DMS79 (cell line): Measurements from ENCODE around the gene ASB15.

Experiments used
- DNase-seq: peaks from one replicate; lab custom pipeline; 2025; lab: John Stamatoyannopoulos, UW

The ASB15 gene

GRCh38 chr7:123635551-123636359 lies 34.1 kb downstream of the ASB15 start:
- no peak for DNase-seq

- no peak for DNase-seq
Measured at GRCh38 chr7:123637203-123637602, 35.6 kb downstream of the ASB15 start.

DNA sequence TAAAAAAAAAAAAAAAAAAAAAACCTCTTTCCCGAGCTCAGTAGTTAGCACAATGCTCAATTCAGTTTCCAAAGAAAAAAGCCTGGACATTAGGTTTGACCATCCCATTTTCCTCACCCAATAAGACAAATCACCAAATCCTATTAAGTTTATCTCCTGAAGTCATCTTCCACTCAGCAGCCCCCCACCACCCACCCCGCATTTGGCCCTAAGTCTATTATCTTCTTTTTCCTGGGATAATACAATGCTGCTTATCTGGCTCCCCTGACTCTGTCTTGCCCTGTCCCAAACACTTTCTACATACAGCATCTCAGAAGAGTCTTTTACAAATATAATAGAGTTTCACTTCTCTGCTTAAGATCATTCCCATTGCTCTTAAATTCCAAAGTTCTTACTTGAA lies 36.3 kb downstream of the ASB15 start:
- DNase-seq: no peak

DNA sequence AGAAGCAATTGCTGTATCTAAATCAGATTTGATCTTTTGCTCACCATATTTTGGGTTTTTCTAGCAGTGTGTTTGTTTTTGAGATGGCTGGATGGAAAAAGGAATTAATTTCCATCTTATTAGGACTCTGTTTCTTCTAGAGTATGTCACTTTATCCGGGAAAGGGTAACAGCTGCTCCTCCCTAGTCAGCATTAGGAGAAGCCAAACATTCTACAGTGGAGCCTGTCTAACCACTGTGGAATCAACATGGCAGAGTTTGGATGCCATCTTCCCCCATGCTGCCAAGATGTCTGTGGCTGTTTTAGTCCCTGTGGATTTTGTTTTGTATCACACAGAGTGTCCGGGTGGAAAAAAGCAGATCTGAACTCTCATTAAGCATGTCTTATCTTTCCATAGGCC lies 38.0 kb downstream of the ASB15 start:
- no peak for DNase-seq

- DNase-seq: no peak
Measured at GRCh38 chr7:123640583-123640982, 39.0 kb downstream of the ASB15 start.

GRCh38 chr7:123641901-123642300 lies 40.3 kb downstream of the ASB15 start:
- no peak for DNase-seq

DNA sequence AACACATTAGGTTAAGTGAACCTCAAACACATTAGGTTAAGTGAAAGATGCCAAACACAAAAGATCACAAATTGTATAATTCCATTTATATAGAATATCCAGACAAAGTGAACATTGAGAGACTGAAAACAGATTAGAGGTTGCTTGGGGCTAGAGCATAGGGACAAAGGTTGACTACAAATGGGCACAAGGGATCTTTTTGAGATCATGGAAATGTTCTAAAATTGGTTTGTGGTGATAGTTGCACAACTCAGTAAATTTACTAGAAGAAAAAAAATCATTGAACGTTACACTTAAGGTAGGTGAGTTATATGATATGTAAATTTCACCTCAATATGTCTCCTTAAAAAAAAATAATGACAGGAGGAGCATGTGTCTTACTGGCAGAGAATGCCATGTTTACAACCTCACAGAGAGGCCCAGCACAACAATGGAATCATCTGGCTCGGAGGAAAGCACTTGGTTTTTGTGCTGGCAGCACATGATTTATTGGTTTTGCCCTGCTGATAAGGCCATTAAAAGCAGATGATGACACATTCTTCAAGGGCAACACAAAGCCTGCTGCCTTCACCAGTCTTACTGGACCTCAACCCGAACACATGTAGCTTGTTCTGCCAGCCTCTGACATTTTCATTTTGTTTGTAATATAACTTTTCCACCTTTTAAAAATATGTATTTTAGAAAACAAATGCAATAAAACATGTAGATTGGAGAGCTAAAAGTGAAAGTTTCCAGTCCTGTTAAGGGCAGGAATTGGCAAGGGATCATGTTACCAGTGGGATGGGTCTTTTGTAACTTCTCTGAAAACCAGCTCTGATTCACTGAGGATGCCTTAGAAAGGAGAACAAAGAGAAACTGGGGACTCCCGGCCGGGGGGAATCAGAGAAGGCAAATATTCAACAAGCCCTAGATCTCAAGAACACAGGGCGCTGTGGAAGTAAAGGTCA lies 42.1 kb downstream of the ASB15 start:
- DNase-seq: no peak

- DNase-seq: no peak
Measured at GRCh38 chr7:123645516-123645915, 43.9 kb downstream of the ASB15 start.

- DNase-seq: no peak
Measured at GRCh38 chr7:123647106-123647730, 45.6 kb downstream of the ASB15 start.

- no peak for DNase-seq
Measured at GRCh38 chr7:123649964-123650363, 48.3 kb downstream of the ASB15 start.

- DNase-seq: no peak
Measured at GRCh38 chr7:123650595-123650994, 49.0 kb downstream of the ASB15 start.

GRCh38 chr7:123652406-123652805 lies 50.8 kb downstream of the ASB15 start:
- no peak for DNase-seq

DNA sequence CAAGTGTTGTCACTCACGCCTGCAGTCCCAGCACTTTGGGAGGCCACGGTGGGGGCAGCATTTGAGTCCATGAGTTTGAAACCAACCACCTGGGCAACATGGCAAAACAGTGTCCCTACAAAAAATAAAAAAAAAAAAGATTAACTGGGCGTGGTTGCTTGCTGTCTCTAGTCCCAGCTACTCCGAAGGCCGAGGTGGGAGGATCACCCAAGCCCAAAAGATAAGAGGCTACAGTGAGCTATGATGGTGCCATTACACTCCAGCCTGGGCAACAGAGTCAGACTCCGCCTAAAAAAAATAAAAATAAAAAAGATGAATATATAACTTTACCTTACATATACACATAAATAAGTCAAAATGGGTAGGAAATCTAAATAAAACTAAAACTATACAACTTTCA lies 51.5 kb downstream of the ASB15 start:
- no peak for DNase-seq

GRCh38 chr7:123655614-123656013 lies 54.0 kb downstream of the ASB15 start, which contains the start of gene LMOD2:
TSS of gene LMOD2 (plus strand) at chr7:123655866. CDS start at chr7:123655964, 98 bp downstream.
- DNase-seq: no peak

DNA sequence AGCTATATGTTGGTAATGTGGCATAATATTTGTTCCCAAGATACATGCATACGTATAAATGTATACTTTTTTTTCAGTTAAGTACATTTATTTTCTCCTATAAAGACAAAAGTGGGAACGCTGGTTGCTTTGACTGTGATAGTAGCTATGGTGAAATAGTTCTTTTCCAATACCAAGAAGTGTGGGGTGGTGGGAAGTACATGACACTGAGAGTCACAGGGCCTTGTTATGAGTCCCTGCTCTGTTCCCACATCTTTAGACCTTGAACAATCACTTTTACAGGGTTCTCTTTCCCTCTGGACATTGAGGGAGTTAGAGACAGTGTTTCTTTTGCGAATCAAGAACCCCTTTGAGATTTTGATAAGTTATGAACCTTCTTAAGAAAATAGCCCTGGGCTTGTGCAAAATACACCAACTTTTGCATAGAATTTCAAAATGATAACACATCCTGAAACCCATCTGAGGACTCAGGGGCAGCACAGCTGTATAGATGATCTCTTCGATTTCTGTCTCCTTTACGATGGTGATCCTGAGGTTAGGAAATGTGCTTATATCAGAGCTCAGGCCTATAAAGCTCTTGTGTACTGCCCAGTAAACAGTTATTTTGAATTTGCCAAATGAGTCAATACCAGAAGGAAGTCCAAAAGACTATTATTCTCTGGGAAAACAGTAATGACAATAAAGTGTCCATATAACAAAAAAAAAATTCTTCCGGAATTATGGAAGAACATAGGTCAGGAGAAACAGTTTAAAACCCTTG lies 55.1 kb downstream of the ASB15 start:
- no peak for DNase-seq

DNA sequence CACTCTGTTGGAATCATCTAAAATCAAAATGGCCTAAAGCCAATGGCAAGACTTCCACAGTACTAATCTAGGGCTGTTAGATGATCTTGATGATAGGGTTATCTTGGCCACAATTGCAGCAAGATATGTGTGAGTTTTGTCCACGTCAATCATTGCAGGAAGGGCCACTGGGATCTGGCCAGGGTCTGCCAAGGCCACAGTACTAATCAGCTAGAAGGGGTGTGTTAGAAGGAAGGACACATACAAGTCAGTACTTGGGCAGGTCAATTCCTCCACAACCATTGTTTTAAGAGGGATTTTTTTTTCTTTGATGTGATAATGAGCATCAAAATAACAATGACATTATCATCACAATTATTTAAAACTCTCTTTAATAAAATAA lies 55.7 kb downstream of the ASB15 start:
- no peak for DNase-seq

GRCh38 chr7:123658023-123658422 lies 56.4 kb downstream of the ASB15 start:
- DNase-seq: no peak

DNA sequence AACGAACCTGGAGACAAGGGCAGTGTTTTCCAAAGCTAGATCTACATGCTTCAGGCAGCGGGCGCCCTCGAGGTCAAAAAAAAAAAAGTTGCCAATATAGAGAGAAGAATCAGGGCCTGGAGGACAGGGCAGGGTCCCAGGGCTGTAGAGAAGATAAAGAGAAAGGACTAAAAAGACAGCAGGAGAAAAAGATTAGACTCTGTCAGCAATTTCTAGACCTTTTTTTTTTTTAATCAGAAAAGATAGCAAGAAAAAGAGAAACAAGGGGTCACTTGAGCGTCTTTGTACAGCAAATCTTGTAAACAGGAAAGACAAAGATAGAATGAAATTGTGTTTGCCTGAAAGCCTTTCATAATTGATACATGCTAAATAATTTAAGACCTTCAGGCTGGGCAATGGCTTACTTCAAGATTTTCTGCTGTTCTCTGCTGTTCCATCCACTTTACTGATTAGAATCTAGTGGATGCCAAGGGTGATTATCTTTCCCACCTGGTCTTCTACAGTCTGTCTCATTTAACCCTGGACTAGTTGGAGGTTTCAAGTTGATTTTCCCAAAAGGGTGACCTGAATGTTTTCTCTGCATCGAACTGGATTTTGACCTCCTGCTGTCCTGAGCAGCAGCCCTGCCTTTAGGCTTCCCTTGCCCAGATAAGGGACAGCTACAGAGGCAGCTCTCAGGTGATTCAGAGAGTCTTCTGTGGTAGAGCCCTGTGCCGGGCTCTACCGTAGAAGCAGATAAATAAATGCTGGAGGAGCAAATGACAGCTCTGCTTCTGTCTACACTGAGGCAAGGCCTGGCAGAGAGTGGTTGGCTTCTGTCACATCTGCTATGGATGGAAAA lies 59.1 kb downstream of the ASB15 start:
- no peak for DNase-seq

- DNase-seq: no peak
Measured at GRCh38 chr7:123661765-123662164, 60.1 kb downstream of the ASB15 start.

GRCh38 chr7:123662293-123662692 lies 60.7 kb downstream of the ASB15 start:
- no peak for DNase-seq

- DNase-seq: no peak
Measured at GRCh38 chr7:123662755-123663154, 61.1 kb downstream of the ASB15 start.
